ENCODE results near the gene FHOD3.

DNA sequence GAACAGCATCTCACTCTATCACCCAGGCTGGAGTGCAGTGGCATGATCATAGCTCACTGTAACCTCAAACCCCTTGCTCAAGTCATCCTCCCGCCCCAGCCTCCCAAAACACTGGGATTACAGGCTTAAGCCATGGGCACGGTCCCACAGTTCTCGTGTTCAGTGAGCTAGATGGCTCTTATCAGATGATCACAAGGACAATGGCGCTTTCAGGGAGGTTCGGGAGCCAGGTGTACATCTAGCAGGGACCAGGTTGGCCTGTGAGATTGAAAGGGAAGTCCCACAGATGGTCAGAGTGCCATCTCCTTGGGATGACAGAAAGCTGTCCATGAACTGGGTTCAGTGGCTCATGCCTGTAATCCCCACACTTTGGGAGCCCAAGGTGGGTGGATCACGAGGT is 14.1 kb upstream of the FHOD3 start:
- TF ChIP-seq, protein P1, sequence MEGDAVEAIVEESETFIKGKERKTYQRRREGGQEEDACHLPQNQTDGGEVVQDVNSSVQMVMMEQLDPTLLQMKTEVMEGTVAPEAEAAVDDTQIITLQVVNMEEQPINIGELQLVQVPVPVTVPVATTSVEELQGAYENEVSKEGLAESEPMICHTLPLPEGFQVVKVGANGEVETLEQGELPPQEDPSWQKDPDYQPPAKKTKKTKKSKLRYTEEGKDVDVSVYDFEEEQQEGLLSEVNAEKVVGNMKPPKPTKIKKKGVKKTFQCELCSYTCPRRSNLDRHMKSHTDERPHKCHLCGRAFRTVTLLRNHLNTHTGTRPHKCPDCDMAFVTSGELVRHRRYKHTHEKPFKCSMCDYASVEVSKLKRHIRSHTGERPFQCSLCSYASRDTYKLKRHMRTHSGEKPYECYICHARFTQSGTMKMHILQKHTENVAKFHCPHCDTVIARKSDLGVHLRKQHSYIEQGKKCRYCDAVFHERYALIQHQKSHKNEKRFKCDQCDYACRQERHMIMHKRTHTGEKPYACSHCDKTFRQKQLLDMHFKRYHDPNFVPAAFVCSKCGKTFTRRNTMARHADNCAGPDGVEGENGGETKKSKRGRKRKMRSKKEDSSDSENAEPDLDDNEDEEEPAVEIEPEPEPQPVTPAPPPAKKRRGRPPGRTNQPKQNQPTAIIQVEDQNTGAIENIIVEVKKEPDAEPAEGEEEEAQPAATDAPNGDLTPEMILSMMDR (IDR thresholded peaks at IDR 0.05; ENCODE audit: low read depth, low read length) = no peak
- TF ChIP-seq POLR2A (IDR thresholded peaks at IDR 0.05; ENCODE audit: extremely low read depth, insufficient read length) = no peak
